Mucosa of stomach (tissue), 1 donor: ENCODE results near the gene CBFA2T3.

ENCODE experiments used
- H3K27me3 ChIP-seq: one replicate; pipeline ENCODE4 v1.7.0; 2013; ENCODE audit warnings: mild to moderate bottlenecking, low read length; ENCODE audit not compliant: control insufficient read depth, insufficient read depth
- H3K36me3 ChIP-seq: one replicate; pipeline ENCODE4 v1.7.0; 2013; ENCODE audit warnings: low read length; ENCODE audit not compliant: control insufficient read depth, insufficient read depth
- H3K4me1 ChIP-seq: one replicate; pipeline ENCODE4 v1.7.0; 2013; ENCODE audit warnings: mild to moderate bottlenecking, low read length; ENCODE audit not compliant: control insufficient read depth, insufficient read depth
- H3K4me3 ChIP-seq: one replicate; pipeline ENCODE4 v1.7.0; 2013; ENCODE audit warnings: low read length
- H3K9ac ChIP-seq: one replicate; pipeline ENCODE4 v1.7.0; 2013; ENCODE audit warnings: mild to moderate bottlenecking, low read length, moderate library complexity
- H3K9me3 ChIP-seq: one replicate; pipeline ENCODE4 v1.7.0; 2013; ENCODE audit warnings: mild to moderate bottlenecking, low read length, moderate library complexity; ENCODE audit not compliant: control insufficient read depth
- donor health status: Pancreatic carcinoma.

Gene CBFA2T3

GRCh38 chr16:88867581-88868246 lies 109.3 kb downstream of the CBFA2T3 start:
- Histone ChIP-seq H3K9me3 (no peaks in the 10 kb centered on the region), H3K9ac (no peak overlapping the region), H3K4me3 (no peak overlapping the region), H3K27me3 (peaks cover 33% of the 10 kb centered on the region), H3K4me1 (no peaks in the 10 kb centered on the region), H3K36me3 (no peaks in the 10 kb centered on the region)

GRCh38 chr16:88866151-88866920 lies 110.7 kb downstream of the CBFA2T3 start, which contains the start of gene PABPN1L:
PABPN1L (minus strand) TSS chr16:88866660; CDS start chr16:88866606, 54 bp downstream.
- H3K27me3 ChIP-seq: peaks cover 28% of the 10 kb centered on the region
- no peaks in the 10 kb centered on the region for H3K9me3 ChIP-seq
- no peaks in the 10 kb centered on the region for H3K36me3 ChIP-seq
- no peak within 1 kb of the TSS for H3K4me3 ChIP-seq
- no peak within 1 kb of the TSS for H3K9ac ChIP-seq
- no peaks in the 10 kb centered on the region for H3K4me1 ChIP-seq

GRCh38 chr16:88865742-88866141 lies 111.3 kb downstream of the CBFA2T3 start:
- H3K36me3 ChIP-seq: no peaks in the 10 kb centered on the region
- H3K9ac ChIP-seq: no peak overlapping the region
- no peaks in the 10 kb centered on the region for H3K9me3 ChIP-seq
- no peak overlapping the region for H3K4me3 ChIP-seq
- H3K4me1 ChIP-seq: no peaks in the 10 kb centered on the region
- peaks cover 22% of the 10 kb centered on the region for H3K27me3 ChIP-seq

- Histone ChIP-seq H3K4me1 (no peaks in the 10 kb centered on the region), H3K4me3 (no peak overlapping the region), H3K9me3 (no peaks in the 10 kb centered on the region), H3K36me3 (no peaks in the 10 kb centered on the region), H3K9ac (no peak overlapping the region), H3K27me3 (peaks cover 18% of the 10 kb centered on the region)
Measured at GRCh38 chr16:88865310-88865709, 111.7 kb downstream of the CBFA2T3 start.

GRCh38 chr16:88864521-88864920 lies 112.5 kb downstream of the CBFA2T3 start:
- Histone ChIP-seq H3K36me3 (no peaks in the 10 kb centered on the region), H3K9ac (no peak overlapping the region), H3K27me3 (peaks cover 13% of the 10 kb centered on the region), H3K4me1 (no peaks in the 10 kb centered on the region), H3K4me3 (no peak overlapping the region), H3K9me3 (no peaks in the 10 kb centered on the region)

- Histone ChIP-seq H3K9me3 (no peaks in the 10 kb centered on the region), H3K27me3 (peaks cover 10% of the 10 kb centered on the region), H3K36me3 (no peaks in the 10 kb centered on the region), H3K4me1 (no peaks in the 10 kb centered on the region), H3K4me3 (no peak overlapping the region), H3K9ac (no peak overlapping the region)
Measured at GRCh38 chr16:88864099-88864498, 112.9 kb downstream of the CBFA2T3 start.

GRCh38 chr16:88863426-88863825 lies 113.6 kb downstream of the CBFA2T3 start:
- H3K4me3 ChIP-seq: no peak overlapping the region
- H3K4me1 ChIP-seq: no peaks in the 10 kb centered on the region
- H3K36me3 ChIP-seq: no peaks in the 10 kb centered on the region
- no peak overlapping the region for H3K9ac ChIP-seq
- peaks cover 5% of the 10 kb centered on the region for H3K27me3 ChIP-seq
- no peaks in the 10 kb centered on the region for H3K9me3 ChIP-seq

GRCh38 chr16:88862968-88863367 lies 114.0 kb downstream of the CBFA2T3 start:
- H3K9ac ChIP-seq: no peak overlapping the region
- no peak overlapping the region for H3K4me3 ChIP-seq
- peaks cover 3% of the 10 kb centered on the region for H3K4me1 ChIP-seq
- no peaks in the 10 kb centered on the region for H3K9me3 ChIP-seq
- H3K27me3 ChIP-seq: peaks cover 5% of the 10 kb centered on the region
- H3K36me3 ChIP-seq: no peaks in the 10 kb centered on the region

- Histone ChIP-seq H3K4me3 (no peak overlapping the region), H3K9ac (no peak overlapping the region), H3K27me3 (peaks cover 4% of the 10 kb centered on the region), H3K9me3 (no peaks in the 10 kb centered on the region), H3K4me1 (peaks cover 6% of the 10 kb centered on the region), H3K36me3 (no peaks in the 10 kb centered on the region)
Measured at GRCh38 chr16:88861359-88861758, 115.6 kb downstream of the CBFA2T3 start.

GRCh38 chr16:88859381-88860091 lies 117.5 kb downstream of the CBFA2T3 start:
- Histone ChIP-seq H3K4me1 (peaks cover 18% of the 10 kb centered on the region), H3K9me3 (no peaks in the 10 kb centered on the region), H3K9ac (no peak overlapping the region), H3K36me3 (no peaks in the 10 kb centered on the region), H3K27me3 (no peaks in the 10 kb centered on the region), H3K4me3 (no peak overlapping the region)

GRCh38 chr16:88857728-88858339 lies 119.2 kb downstream of the CBFA2T3 start:
- Histone ChIP-seq H3K9ac (peak overlapping the region; percentile 68), H3K4me3 (peak overlapping the region; percentile 53), H3K9me3 (no peaks in the 10 kb centered on the region), H3K27me3 (no peaks in the 10 kb centered on the region), H3K36me3 (no peaks in the 10 kb centered on the region), H3K4me1 (peaks cover 18% of the 10 kb centered on the region)
